ENCODE data around the gene MLLT3.

MLLT3 gene

GRCh38 chr9:20611691-20612287, 10.5 kb downstream of the MLLT3 start:
- Histone ChIP-seq H3K79me1 (ENCODE audit: low read length) (no peaks in the 10 kb centered on the region), H3K27ac (ENCODE audit: low read depth, low read length) (no peak overlapping the region), H3K27me3 (ENCODE audit: insufficient read depth, low read length) (no peaks in the 10 kb centered on the region), H3K23ac (ENCODE audit: low read length) (no peak overlapping the region), H3K36me3 (ENCODE audit: control insufficient read depth in 1 of 2, insufficient read depth in 2 of 2, low read length in 2 of 2) (no peaks in the 10 kb centered on the region), H3K18ac (ENCODE audit: low read length) (no peak overlapping the region), H3K9me3 (ENCODE audit: insufficient read depth, low read depth, low read length) (no peaks in the 10 kb centered on the region), H2BK12ac (ENCODE audit: low read length) (no peak overlapping the region), H3K4me1 (ENCODE audit: control insufficient read depth in 1 of 2, insufficient read depth in 2 of 2, low read length in 2 of 2) (no peaks in the 10 kb centered on the region), H3K4me3 (ENCODE audit: low read depth, low read length) (no peak overlapping the region), H2BK120ac (ENCODE audit: insufficient read depth, low read length, poor library complexity) (no peak overlapping the region), H3K9ac (ENCODE audit: low read length) (no peak overlapping the region), H4K8ac (ENCODE audit: low read depth, low read length) (no peak overlapping the region), H3K4me2 (ENCODE audit: low read length) (no peak overlapping the region), H2AFZ (ENCODE audit: insufficient read depth, low read length, poor library complexity) (no peak overlapping the region), H2BK5ac (ENCODE audit: low read depth, low read length, poor library complexity) (no peak overlapping the region), H3K14ac (ENCODE audit: low read length) (no peak overlapping the region), H3K79me2 (ENCODE audit: control insufficient read depth, insufficient read depth, low read length, poor library complexity) (no peaks in the 10 kb centered on the region), H2AK5ac (ENCODE audit: low read length) (no peak overlapping the region), H3K4ac (ENCODE audit: low read depth, low read length) (no peak overlapping the region), H4K91ac (ENCODE audit: low read depth, low read length) (no peak overlapping the region), H4K12ac (ENCODE audit: low read depth, low read length) (no peak overlapping the region)
- WGBS (ENCODE audit: extremely low coverage, insufficient coverage, insufficient read length): no CpG with 5 or more reads among the region's 3 CpGs
- peak in 1 of 2 donors; percentile 67 for DNase-seq

GRCh38 chr9:20610591-20610990, 11.7 kb downstream of the MLLT3 start:
- no peaks in the 10 kb centered on the region for H3K27me3 ChIP-seq (ENCODE audit: insufficient read depth, low read length)

GRCh38 chr9:20608582-20608981, 13.7 kb downstream of the MLLT3 start:
- no CpG with 5 or more reads among the region's 5 CpGs for WGBS (ENCODE audit: extremely low coverage, insufficient coverage, insufficient read length)
- no peaks in the 10 kb centered on the region for H3K4me1 ChIP-seq (ENCODE audit: control insufficient read depth in 1 of 2, insufficient read depth in 2 of 2, low read length in 2 of 2)

More at GRCh38 chr9:20610591-20610990, 11.7 kb downstream of the MLLT3 start:
- Histone ChIP-seq H2BK120ac (ENCODE audit: insufficient read depth, low read length, poor library complexity) (no peak overlapping the region), H3K36me3 (ENCODE audit: control insufficient read depth in 1 of 2, insufficient read depth in 2 of 2, low read length in 2 of 2) (no peaks in the 10 kb centered on the region), H2AFZ (ENCODE audit: insufficient read depth, low read length, poor library complexity) (no peak overlapping the region), H2BK5ac (ENCODE audit: low read depth, low read length, poor library complexity) (no peak overlapping the region), H3K18ac (ENCODE audit: low read length) (no peak overlapping the region), H2AK5ac (ENCODE audit: low read length) (no peak overlapping the region), H3K23ac (ENCODE audit: low read length) (no peak overlapping the region), H4K91ac (ENCODE audit: low read depth, low read length) (no peak overlapping the region), H3K4me1 (ENCODE audit: control insufficient read depth in 1 of 2, insufficient read depth in 2 of 2, low read length in 2 of 2) (no peaks in the 10 kb centered on the region), H3K9ac (ENCODE audit: low read length) (no peak overlapping the region), H4K12ac (ENCODE audit: low read depth, low read length) (no peak overlapping the region), H3K4me2 (ENCODE audit: low read length) (no peak overlapping the region), H3K9me3 (ENCODE audit: insufficient read depth, low read depth, low read length) (no peaks in the 10 kb centered on the region), H3K14ac (ENCODE audit: low read length) (no peak overlapping the region), H3K4ac (ENCODE audit: low read depth, low read length) (no peak overlapping the region), H3K27ac (ENCODE audit: low read depth, low read length) (no peak overlapping the region), H2BK12ac (ENCODE audit: low read length) (no peak overlapping the region), H3K79me2 (ENCODE audit: control insufficient read depth, insufficient read depth, low read length, poor library complexity) (no peaks in the 10 kb centered on the region), H3K4me3 (ENCODE audit: low read depth, low read length) (no peak overlapping the region), H3K79me1 (ENCODE audit: low read length) (no peaks in the 10 kb centered on the region), H4K8ac (ENCODE audit: low read depth, low read length) (no peak overlapping the region)
- DNase-seq: no peak
- no CpG with 5 or more reads among the region's 2 CpGs for WGBS (ENCODE audit: extremely low coverage, insufficient coverage, insufficient read length)

GRCh38 chr9:20606652-20607051, 15.6 kb downstream of the MLLT3 start:
- Histone ChIP-seq H3K18ac (ENCODE audit: low read length) (no peak overlapping the region), H3K4me3 (ENCODE audit: low read depth, low read length) (no peak overlapping the region), H4K8ac (ENCODE audit: low read depth, low read length) (no peak overlapping the region), H3K79me2 (ENCODE audit: control insufficient read depth, insufficient read depth, low read length, poor library complexity) (no peaks in the 10 kb centered on the region), H2AK5ac (ENCODE audit: low read length) (no peak overlapping the region), H3K9me3 (ENCODE audit: insufficient read depth, low read depth, low read length) (no peaks in the 10 kb centered on the region), H3K36me3 (ENCODE audit: control insufficient read depth in 1 of 2, insufficient read depth in 2 of 2, low read length in 2 of 2) (no peaks in the 10 kb centered on the region), H3K27me3 (ENCODE audit: insufficient read depth, low read length) (no peaks in the 10 kb centered on the region), H2AFZ (ENCODE audit: insufficient read depth, low read length, poor library complexity) (no peak overlapping the region), H3K79me1 (ENCODE audit: low read length) (no peaks in the 10 kb centered on the region), H4K12ac (ENCODE audit: low read depth, low read length) (no peak overlapping the region), H3K9ac (ENCODE audit: low read length) (no peak overlapping the region), H2BK120ac (ENCODE audit: insufficient read depth, low read length, poor library complexity) (no peak overlapping the region), H3K14ac (ENCODE audit: low read length) (no peak overlapping the region), H3K4me2 (ENCODE audit: low read length) (no peak overlapping the region), H3K4me1 (ENCODE audit: control insufficient read depth in 1 of 2, insufficient read depth in 2 of 2, low read length in 2 of 2) (no peaks in the 10 kb centered on the region), H3K27ac (ENCODE audit: low read depth, low read length) (no peak overlapping the region), H2BK5ac (ENCODE audit: low read depth, low read length, poor library complexity) (no peak overlapping the region), H4K91ac (ENCODE audit: low read depth, low read length) (no peak overlapping the region), H3K23ac (ENCODE audit: low read length) (no peak overlapping the region), H2BK12ac (ENCODE audit: low read length) (no peak overlapping the region), H3K4ac (ENCODE audit: low read depth, low read length) (no peak overlapping the region)
- WGBS (ENCODE audit: extremely low coverage, insufficient coverage, insufficient read length): no CpG with 5 or more reads among the region's 2 CpGs
- DNase-seq: no peak

More at GRCh38 chr9:20608582-20608981, 13.7 kb downstream of the MLLT3 start:
- H2BK12ac ChIP-seq (ENCODE audit: low read length): no peak overlapping the region
- no peak overlapping the region for H3K18ac ChIP-seq (ENCODE audit: low read length)
- no peak overlapping the region for H4K8ac ChIP-seq (ENCODE audit: low read depth, low read length)
- H3K79me1 ChIP-seq (ENCODE audit: low read length): no peaks in the 10 kb centered on the region
- H4K12ac ChIP-seq (ENCODE audit: low read depth, low read length): no peak overlapping the region
- DNase-seq: no peak
- H3K9ac ChIP-seq (ENCODE audit: low read length): no peak overlapping the region
- H4K91ac ChIP-seq (ENCODE audit: low read depth, low read length): no peak overlapping the region
- no peak overlapping the region for H2AK5ac ChIP-seq (ENCODE audit: low read length)
- H2BK5ac ChIP-seq (ENCODE audit: low read depth, low read length, poor library complexity): no peak overlapping the region
- no peak overlapping the region for H3K4me2 ChIP-seq (ENCODE audit: low read length)
- H3K27ac ChIP-seq (ENCODE audit: low read depth, low read length): no peak overlapping the region
- H3K14ac ChIP-seq (ENCODE audit: low read length): no peak overlapping the region
- H3K4me3 ChIP-seq (ENCODE audit: low read depth, low read length): no peak overlapping the region
- no peak overlapping the region for H3K4ac ChIP-seq (ENCODE audit: low read depth, low read length)
- no peaks in the 10 kb centered on the region for H3K79me2 ChIP-seq (ENCODE audit: control insufficient read depth, insufficient read depth, low read length, poor library complexity)
- H3K27me3 ChIP-seq (ENCODE audit: insufficient read depth, low read length): no peaks in the 10 kb centered on the region
- no peak overlapping the region for H2AFZ ChIP-seq (ENCODE audit: insufficient read depth, low read length, poor library complexity)
- no peaks in the 10 kb centered on the region for H3K9me3 ChIP-seq (ENCODE audit: insufficient read depth, low read depth, low read length)
- no peaks in the 10 kb centered on the region for H3K36me3 ChIP-seq (ENCODE audit: control insufficient read depth in 1 of 2, insufficient read depth in 2 of 2, low read length in 2 of 2)
- no peak overlapping the region for H2BK120ac ChIP-seq (ENCODE audit: insufficient read depth, low read length, poor library complexity)
- H3K23ac ChIP-seq (ENCODE audit: low read length): no peak overlapping the region

Measured in trophoblast cell (in vitro differentiated cells and primary cell).